MG63 (cell line): ENCODE results near the gene CACNA1F. TPM values are rescaled to one million over a fixed set of nuclear protein-coding genes. Genes with fewer than 3 reads are reported as not detected.

Experiments
- DNase-seq: peaks from one replicate; pipeline ENCODE4 v3.0.0-alpha.2; 2020
- H3K27me3 ChIP-seq: fragments of 250-450 bp; sonication (Bioruptor Pico); 2 replicates; pipeline ENCODE4 v1.5.1; 2020; ENCODE audit warnings: mild to moderate bottlenecking, moderate library complexity
- H3K36me3 ChIP-seq: fragments of 250-450 bp; sonication (Bioruptor Pico); 2 replicates; pipeline ENCODE4 v1.5.1; 2020; ENCODE audit warnings: mild to moderate bottlenecking, moderate library complexity
- H3K4me3 ChIP-seq: fragments of 250-450 bp; sonication (Bioruptor Pico); 2 replicates; pipeline ENCODE4 v1.5.1; 2020; ENCODE audit warnings: mild to moderate bottlenecking, moderate library complexity
- H3K9me3 ChIP-seq: fragments of 250-450 bp; sonication (Bioruptor Pico); 2 replicates; pipeline ENCODE4 v1.5.1; 2020; ENCODE audit warnings: mild to moderate bottlenecking, moderate library complexity
- total RNA-seq: library from RNA; depleted of rRNA; stranded (reverse); fragments of >200 nt; shearing (Covaris generic); gene quantifications from 2 replicates; pipeline ENCODE4 v1.2.3, GENCODE V29; 2014; ENCODE audit warnings: low replicate concordance; rRNA removed

Gene CACNA1F
- total RNA-seq, 1 experiment from 2014 or later, result not detected

- Histone ChIP-seq H3K4me3 (no peak overlapping the region), H3K36me3 (no peaks in the 10 kb centered on the region), H3K27me3 (no peaks in the 10 kb centered on the region), H3K9me3 (no peaks in the 10 kb centered on the region)
- DNase-seq, result no peak
These were observed 72.2 kb downstream of the CACNA1F start for GRCh38 chrX:49160908-49161307.

- DNase-seq, result no peak
- Histone ChIP-seq H3K27me3 (no peaks in the 10 kb centered on the region), H3K36me3 (no peaks in the 10 kb centered on the region), H3K9me3 (no peaks in the 10 kb centered on the region), H3K4me3 (no peak overlapping the region)
These were observed 75.9 kb downstream of the CACNA1F start for GRCh38 chrX:49157194-49157593.

GRCh38 chrX:49155900-49156837 lies 77.0 kb downstream of the CACNA1F start:
- H3K36me3 ChIP-seq, result no peaks in the 10 kb centered on the region
- peak; percentile 90 for DNase-seq
- no peaks in the 10 kb centered on the region for H3K9me3 ChIP-seq
- no peaks in the 10 kb centered on the region for H3K27me3 ChIP-seq
- peak overlapping the region; percentile 50 for H3K4me3 ChIP-seq

- Histone ChIP-seq H3K4me3 (peak overlapping the region; percentile 50), H3K27me3 (no peaks in the 10 kb centered on the region), H3K36me3 (no peaks in the 10 kb centered on the region), H3K9me3 (no peaks in the 10 kb centered on the region)
- DNase-seq, result peak; percentile 55
These were observed 77.8 kb downstream of the CACNA1F start for GRCh38 chrX:49155243-49155899.

Other genes starting within 250 kb of the CACNA1F start
- gene GRIPAP1, start 231.1 kb downstream of the CACNA1F start, total RNA-seq, result 15.7 and 20.3 TPM in 2 replicates
- 41.4 and 49.3 TPM in 2 replicates for gene TFE3, start 190.0 kb downstream of the CACNA1F start, total RNA-seq
- gene CCDC120, start 174.3 kb downstream of the CACNA1F start, total RNA-seq, result 0.30 and 0.59 TPM in 2 replicates
- gene PRAF2, start 159.3 kb downstream of the CACNA1F start, total RNA-seq, result 1.9 TPM in 1 of 2 replicates, not detected in the other
- 35.9 and 43.1 TPM in 2 replicates for gene WDR45, start 153.5 kb downstream of the CACNA1F start, total RNA-seq
- 30.1 and 38.4 TPM in 2 replicates for gene GPKOW, start 109.6 kb downstream of the CACNA1F start, total RNA-seq
- gene MAGIX, start 70.6 kb downstream of the CACNA1F start, total RNA-seq, result 1.1 and 3.2 TPM in 2 replicates
- 114 and 139 TPM in 2 replicates for gene PLP2, start 61.4 kb downstream of the CACNA1F start, total RNA-seq
- 1.2 and 8.3 TPM in 2 replicates for gene PRICKLE3, start 47.0 kb downstream of the CACNA1F start, total RNA-seq
- 0.17 and 0.63 TPM in 2 replicates for gene SYP, start 33.1 kb downstream of the CACNA1F start, total RNA-seq
- gene CCDC22, start 2.1 kb upstream of the CACNA1F start, total RNA-seq, result 21.2 and 35.2 TPM in 2 replicates
- gene FOXP3, start 31.4 kb upstream of the CACNA1F start, total RNA-seq, result not detected in 2 replicates
- gene PPP1R3F, start 36.5 kb upstream of the CACNA1F start, total RNA-seq, result 3.2 and 7.6 TPM in 2 replicates
- gene GAGE10, start 70.3 kb upstream of the CACNA1F start, total RNA-seq, result not detected in 2 replicates
- gene GAGE12J, start 88.7 kb upstream of the CACNA1F start, total RNA-seq, result not detected in 2 replicates
- gene GAGE13, start 98.2 kb upstream of the CACNA1F start, total RNA-seq, result not detected in 2 replicates